Heart left ventricle (tissue), 13 donors: ENCODE data around the gene NUAK1.

ENCODE experiments used
- POLR2A ChIP-seq, 2 donors: fragments of 450-650 bp; IDR thresholded peaks; one replicate each; pipeline ENCODE4 v1.6.1; 2017; ENCODE audit warnings: antibody characterized with exemption in 2 of 2, mild to moderate bottlenecking in 2 of 2, moderate library complexity in 2 of 2
- TF ChIP-seq, protein P1 (sequence below), 12 donors: fragments of 200-600 bp; sonication (generic) in 4 of 12; IDR thresholded peaks; one replicate each; pipeline versions ENCODE4 v1.5.0 to v1.8.0; 2018 to 2022; ENCODE audit warnings: antibody characterized with exemption in 12 of 12, mild to moderate bottlenecking in 5 of 12
- donor health status: ischemic (EF 13 %, LVEDD 7.1; RV severe dilation, severe dysfunction).
- donor health status: DM: no; HTN: yes; CAD: no.
- donor health status: DM: no; HTN: no; CAD: no.
- donor health status: ischemic (EF 25% LVEDD 6.9; RV normal size, moderate dysfunction).
- donor health status: ischemic (EF 25% LVEDD 5.7; RV mildly dilated, moderate dysfunction).
- donor health status: ischemic (EF 35%, LVEDD 5.7; RV mildly dilated, moderate dysfunction).
- donor health status: nonischemic (EF 11% LVEDD 7.7; RV severe dilation, severe dysfunction).
- donor health status: DM: yes; HTN: yes; CAD: no.
- donor health status: PGD.
- donor health status: ischemic (EF 29% LVEDD 5.4; RV normal size, mild dysfunction).
- donor health status: nonischemic (EF 23%, LVEDD 6.1; RV moderate dilation, normal function).

DNA sequence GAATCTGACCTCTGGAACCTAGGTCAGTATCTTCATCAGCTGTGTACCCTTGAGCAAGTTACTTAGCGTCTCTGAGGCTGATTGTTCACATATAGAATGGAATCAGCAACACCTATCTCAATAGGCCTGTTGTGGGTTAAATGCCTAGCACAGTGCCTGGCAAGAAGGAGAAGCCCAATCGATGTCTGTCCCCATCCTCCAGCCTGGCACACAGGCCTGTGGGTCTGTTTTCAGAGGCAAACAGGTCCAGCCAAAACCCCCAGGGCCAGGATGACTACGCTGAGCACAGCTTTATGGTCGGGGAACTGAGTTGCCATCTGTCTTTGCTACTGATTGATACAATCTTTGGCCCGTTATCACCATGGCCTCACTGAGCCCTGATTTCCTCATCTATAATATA lies 89.2 kb downstream of the NUAK1 start:
- TF ChIP-seq, protein P1, sequence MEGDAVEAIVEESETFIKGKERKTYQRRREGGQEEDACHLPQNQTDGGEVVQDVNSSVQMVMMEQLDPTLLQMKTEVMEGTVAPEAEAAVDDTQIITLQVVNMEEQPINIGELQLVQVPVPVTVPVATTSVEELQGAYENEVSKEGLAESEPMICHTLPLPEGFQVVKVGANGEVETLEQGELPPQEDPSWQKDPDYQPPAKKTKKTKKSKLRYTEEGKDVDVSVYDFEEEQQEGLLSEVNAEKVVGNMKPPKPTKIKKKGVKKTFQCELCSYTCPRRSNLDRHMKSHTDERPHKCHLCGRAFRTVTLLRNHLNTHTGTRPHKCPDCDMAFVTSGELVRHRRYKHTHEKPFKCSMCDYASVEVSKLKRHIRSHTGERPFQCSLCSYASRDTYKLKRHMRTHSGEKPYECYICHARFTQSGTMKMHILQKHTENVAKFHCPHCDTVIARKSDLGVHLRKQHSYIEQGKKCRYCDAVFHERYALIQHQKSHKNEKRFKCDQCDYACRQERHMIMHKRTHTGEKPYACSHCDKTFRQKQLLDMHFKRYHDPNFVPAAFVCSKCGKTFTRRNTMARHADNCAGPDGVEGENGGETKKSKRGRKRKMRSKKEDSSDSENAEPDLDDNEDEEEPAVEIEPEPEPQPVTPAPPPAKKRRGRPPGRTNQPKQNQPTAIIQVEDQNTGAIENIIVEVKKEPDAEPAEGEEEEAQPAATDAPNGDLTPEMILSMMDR (IDR thresholded peaks at IDR 0.05): no peak
- TF ChIP-seq POLR2A (IDR thresholded peaks at IDR 0.05): no peak
